CD14-positive monocyte (primary cell): Measurements from ENCODE around the gene ACTL10. TPM values are rescaled to one million over a fixed set of nuclear protein-coding genes. Genes with fewer than 3 reads are reported as not detected.

Source experiments
- DNase-seq, 3 donors: peaks; one replicate each; pipeline ENCODE4 v3.0.0-alpha.2; 2011 to 2022
- H2AFZ ChIP-seq: 2 replicates; pipeline ENCODE4 v1.6.0; 2012; ENCODE audit warnings: mild to moderate bottlenecking, low read depth, low read length, inconsistent platforms; ENCODE audit not compliant: insufficient read depth, poor library complexity, severe bottlenecking
- H3K27ac ChIP-seq, 2 donors: 1 replicate in 1 of 2; 2 replicates in 1 of 2; pipeline ENCODE4 v1.5.1; 2012 to 2013; ENCODE audit warnings: low read length in 2 of 2, control low read depth in 1 of 2, inconsistent platforms in 1 of 2, low read depth in 1 of 2, mild to moderate bottlenecking in 1 of 2
- H3K27me3 ChIP-seq, 2 donors: one replicate each; pipeline versions ENCODE4 v1.6.0 to v1.6.1; 2011 to 2013; ENCODE audit warnings: low read length in 2 of 2; ENCODE audit not compliant: control insufficient read depth in 2 of 2, insufficient read depth in 2 of 2
- H3K36me3 ChIP-seq, 2 donors: replicated peaks in 1 of 2; 1 replicate in 1 of 2; 2 replicates in 1 of 2; pipeline versions ENCODE4 v1.5.1 to v1.6.1; 2012 to 2013; ENCODE audit warnings: low read length in 2 of 2, control low read depth in 1 of 2, inconsistent platforms in 1 of 2, mild to moderate bottlenecking in 1 of 2; ENCODE audit not compliant: insufficient read depth in 2 of 2, control insufficient read depth in 1 of 2
- H3K4me1 ChIP-seq, 2 donors: 1 replicate in 1 of 2; 2 replicates in 1 of 2; pipeline versions ENCODE4 v1.5.1 to v1.6.1; 2012 to 2013; ENCODE audit warnings: low read length in 2 of 2, control low read depth in 1 of 2, inconsistent platforms in 1 of 2, mild to moderate bottlenecking in 1 of 2, moderate library complexity in 1 of 2; ENCODE audit not compliant: insufficient read depth in 2 of 2, control insufficient read depth in 1 of 2
- H3K4me2 ChIP-seq: replicated peaks from 2 replicates; pipeline ENCODE3; 2012; ENCODE audit warnings: low read length, moderate library complexity, mild to moderate bottlenecking; ENCODE audit not compliant: poor library complexity, severe bottlenecking; ENCODE audit errors: extremely low read depth
- H3K4me3 ChIP-seq, 3 experiments: fragments of 200-600 bp in 1 of 3; sonication (generic) in 1 of 3; replicated peaks in 1 of 3; 1 replicate in 2 of 3; 2 replicates in 1 of 3; pipeline ENCODE4 v1.5.1; 2011 to 2013; ENCODE audit warnings: low read length in 3 of 3, mild to moderate bottlenecking in 3 of 3, control low read depth in 2 of 3, low read depth in 2 of 3, inconsistent platforms in 1 of 3, moderate library complexity in 1 of 3
- H3K79me2 ChIP-seq: 2 replicates; pipeline ENCODE4 v1.6.0; 2012; ENCODE audit warnings: mild to moderate bottlenecking, control low read depth, inconsistent platforms, low read length, moderate library complexity; ENCODE audit not compliant: insufficient read depth
- H3K9ac ChIP-seq: 2 replicates; pipeline ENCODE4 v1.6.0; 2017; ENCODE audit warnings: low read length, mild to moderate bottlenecking; ENCODE audit not compliant: insufficient read depth, poor library complexity, severe bottlenecking
- H3K9me3 ChIP-seq, 2 donors: replicated peaks in 1 of 2; 1 replicate in 1 of 2; 2 replicates in 1 of 2; pipeline versions ENCODE4 v1.5.1 to v1.6.1; 2012 to 2013; ENCODE audit warnings: low read length in 2 of 2, control low read depth in 1 of 2; ENCODE audit not compliant: control insufficient read depth in 1 of 2, insufficient read depth in 1 of 2
- H4K20me1 ChIP-seq: 2 replicates; pipeline ENCODE4 v1.6.0; 2012; ENCODE audit warnings: mild to moderate bottlenecking, low read length, control low read depth, moderate library complexity; ENCODE audit not compliant: insufficient read depth
- H3K27ac Mint-ChIP-seq, 7 donors: one replicate each; pipeline ENCODE4 v1.8.0; 2020; ENCODE audit warnings: mild to moderate bottlenecking in 7 of 7, mixed read lengths in 7 of 7, moderate library complexity in 6 of 7, inconsistent platforms in 2 of 7
- H3K27me3 Mint-ChIP-seq, 3 donors: one replicate each; pipeline ENCODE4 v1.8.0; 2021 to 2022; ENCODE audit warnings: low read depth in 3 of 3, mild to moderate bottlenecking in 3 of 3, mixed read lengths in 3 of 3, moderate library complexity in 3 of 3, inconsistent platforms in 1 of 3
- H3K36me3 Mint-ChIP-seq, 2 donors: one replicate each; pipeline ENCODE4 v1.8.0; 2020; ENCODE audit warnings: mixed read lengths in 2 of 2, inconsistent platforms in 1 of 2, mild to moderate bottlenecking in 1 of 2
- H3K4me1 Mint-ChIP-seq: one replicate; pipeline ENCODE4 v1.8.0; 2020; ENCODE audit warnings: mild to moderate bottlenecking, mixed read lengths
- H3K4me3 Mint-ChIP-seq, 2 donors: one replicate each; pipeline ENCODE4 v1.8.0; 2020; ENCODE audit warnings: mild to moderate bottlenecking in 2 of 2, mixed read lengths in 2 of 2, moderate library complexity in 1 of 2
- H3K9me3 Mint-ChIP-seq, 7 donors: one replicate each; pipeline ENCODE4 v1.8.0; 2020 to 2022; ENCODE audit warnings: mixed read lengths in 7 of 7, mild to moderate bottlenecking in 6 of 7, moderate library complexity in 6 of 7, inconsistent platforms in 2 of 7
- WGBS: methylation state at CpG from one replicate; pipeline ENCODE4 v1.1.5; 2013; ENCODE audit warnings: missing lambda C conversion rate; ENCODE audit not compliant: insufficient coverage; 5-methylcytosine and 5-hydroxymethylcytosine counted together
- intact Hi-C, 2 donors: fragments of 100-400 bp; cut with micrococcal nuclease; formaldehyde crosslinking; loops; one replicate each; pipeline versions ENCODE4 v1.15.0 to v1.15.1; 2023
- polyA plus RNA-seq, 3 donors: library from polyadenylated mRNA; depleted of rRNA in 1 of 3; unstranded in 2 of 3; stranded (reverse) in 1 of 3; fragments of 300-500 nt in 2 of 3; fragments of >200 nt in 1 of 3; fragmentation: Illumina TruSeq in 2 of 3; gene quantifications; 1 replicate in 2 of 3; 2 replicates in 1 of 3; pipeline ENCODE4 v1.2.3, GENCODE V29; 2012 to 2021
- TF ChIP-seq, protein P1 (sequence below): fragments of 200-600 bp; IDR thresholded peaks from one replicate; pipeline ENCODE4 v1.8.0; 2022; ENCODE audit warnings: antibody characterized with exemption, mild to moderate bottlenecking

The ACTL10 gene
- polyA plus RNA-seq, 3 donors: 0.31 to 1.2 (median 1.1) TPM

- no peak overlapping the region for H3K9ac ChIP-seq
- no peak overlapping the region for H2AFZ ChIP-seq
- intact Hi-C loops: loop anchor here (5.0 to 10.0 kb wide), 5 partner anchors 62 to 325 kb away; partner anchors contain the start of genes RALY (in 1 of the 2), SNTA1 (in 1 of the 2) and ZNF341 (in 1 of the 2)
- no peak overlapping the region for H3K27ac ChIP-seq
- H3K79me2 ChIP-seq: no peaks in the 10 kb centered on the region
- H3K4me3 Mint-ChIP-seq: no peak overlapping the region
- H3K27me3 ChIP-seq: no peaks in the 10 kb centered on the region
- H3K4me3 ChIP-seq: no peak overlapping the region
- H3K36me3 Mint-ChIP-seq: peaks cover 2 to 11% of the 10 kb centered on the region in 2 donors
- H3K4me2 ChIP-seq: no peak overlapping the region
- TF ChIP-seq, protein P1, sequence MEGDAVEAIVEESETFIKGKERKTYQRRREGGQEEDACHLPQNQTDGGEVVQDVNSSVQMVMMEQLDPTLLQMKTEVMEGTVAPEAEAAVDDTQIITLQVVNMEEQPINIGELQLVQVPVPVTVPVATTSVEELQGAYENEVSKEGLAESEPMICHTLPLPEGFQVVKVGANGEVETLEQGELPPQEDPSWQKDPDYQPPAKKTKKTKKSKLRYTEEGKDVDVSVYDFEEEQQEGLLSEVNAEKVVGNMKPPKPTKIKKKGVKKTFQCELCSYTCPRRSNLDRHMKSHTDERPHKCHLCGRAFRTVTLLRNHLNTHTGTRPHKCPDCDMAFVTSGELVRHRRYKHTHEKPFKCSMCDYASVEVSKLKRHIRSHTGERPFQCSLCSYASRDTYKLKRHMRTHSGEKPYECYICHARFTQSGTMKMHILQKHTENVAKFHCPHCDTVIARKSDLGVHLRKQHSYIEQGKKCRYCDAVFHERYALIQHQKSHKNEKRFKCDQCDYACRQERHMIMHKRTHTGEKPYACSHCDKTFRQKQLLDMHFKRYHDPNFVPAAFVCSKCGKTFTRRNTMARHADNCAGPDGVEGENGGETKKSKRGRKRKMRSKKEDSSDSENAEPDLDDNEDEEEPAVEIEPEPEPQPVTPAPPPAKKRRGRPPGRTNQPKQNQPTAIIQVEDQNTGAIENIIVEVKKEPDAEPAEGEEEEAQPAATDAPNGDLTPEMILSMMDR: no peak
- no peak for DNase-seq
- H3K4me1 Mint-ChIP-seq: peaks cover 34% of the 10 kb centered on the region
- no peaks in the 10 kb centered on the region for H3K36me3 ChIP-seq
- no peaks in the 10 kb centered on the region for H3K9me3 ChIP-seq
- H4K20me1 ChIP-seq: peaks cover 9% of the 10 kb centered on the region
- peaks cover 35 to 48% of the 10 kb centered on the region in 2 donors for H3K4me1 ChIP-seq
- peaks cover 0 to under 1% (median 0%) of the 10 kb centered on the region in 7 donors for H3K9me3 Mint-ChIP-seq
- peaks cover 2 to 8% (median 2%) of the 10 kb centered on the region in 3 donors for H3K27me3 Mint-ChIP-seq
- H3K27ac Mint-ChIP-seq: no peak overlapping the region
- 88% methylated on average over 12 of the region's 13 CpGs for WGBS
These were observed 3.3 kb downstream of the ACTL10 start for GRCh38 chr20:33669873-33670640.

- H3K9me3 ChIP-seq: no peaks in the 10 kb centered on the region
- peaks cover 2 to 11% of the 10 kb centered on the region in 2 donors for H3K36me3 Mint-ChIP-seq
- H3K79me2 ChIP-seq: no peaks in the 10 kb centered on the region
- H3K4me1 ChIP-seq: peaks cover 32 to 47% of the 10 kb centered on the region in 2 donors
- H4K20me1 ChIP-seq: peaks cover 9% of the 10 kb centered on the region
- DNase-seq: no peak
- H3K36me3 ChIP-seq: no peaks in the 10 kb centered on the region
- TF ChIP-seq, protein P1: no peak
- peaks cover 34% of the 10 kb centered on the region for H3K4me1 Mint-ChIP-seq
- H3K27ac ChIP-seq: no peak overlapping the region
- no peak overlapping the region for H2AFZ ChIP-seq
- H3K27ac Mint-ChIP-seq: peak overlapping the region in 1 of 7 donors; percentile 68
- H3K4me3 ChIP-seq: no peak overlapping the region
- no peak overlapping the region for H3K9ac ChIP-seq
- WGBS: 100% methylated on average over 4 of the region's 6 CpGs
- no peak overlapping the region for H3K4me2 ChIP-seq
- H3K4me3 Mint-ChIP-seq: no peak overlapping the region
- peaks cover 2 to 8% (median 3%) of the 10 kb centered on the region in 3 donors for H3K27me3 Mint-ChIP-seq
- H3K9me3 Mint-ChIP-seq: no peaks in the 10 kb centered on the region
- intact Hi-C loops: loop anchor here in 1 of 2 donors (5.0 kb wide), 1 partner anchor 229 kb away; the partner anchor contains the start of gene SNTA1
- H3K27me3 ChIP-seq: no peaks in the 10 kb centered on the region
These were observed 4.2 kb downstream of the ACTL10 start for GRCh38 chr20:33670715-33671499.
